HEK293T (cell line): Measurements from ENCODE around the gene PLK1.

ENCODE experiments used
- FOXA1 ChIP-seq: fragments of 450-650 bp; IDR thresholded peaks from 2 replicates; pipeline ENCODE4 v1.6.1; 2016; ENCODE audit warnings: mild to moderate bottlenecking
- FOXM1 ChIP-seq: fragments of 450-650 bp; IDR thresholded peaks from 2 replicates; pipeline ENCODE4 v1.6.1; 2017; ENCODE audit warnings: mild to moderate bottlenecking, borderline replicate concordance

DNA sequence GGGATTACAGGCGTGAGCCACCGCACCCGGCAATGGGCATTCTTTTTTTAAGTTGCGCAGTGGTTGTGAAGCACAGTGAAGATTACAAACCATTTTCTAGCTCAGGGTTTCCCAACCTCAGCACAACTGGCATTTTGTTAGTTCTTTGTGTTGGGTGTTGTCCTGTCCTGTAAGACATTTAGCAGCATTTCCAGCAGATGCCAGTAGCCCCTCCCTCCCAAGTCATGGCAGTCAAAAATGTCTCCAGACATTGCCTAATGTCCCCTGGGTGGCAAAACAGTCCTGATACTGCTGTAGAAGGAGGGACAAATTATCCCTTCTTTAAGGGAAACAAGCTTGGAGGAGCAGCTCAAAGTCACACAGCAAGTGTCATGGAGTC is 15.6 kb downstream of the PLK1 start:
- TF ChIP-seq FOXM1 (no peak), FOXA1 (no peak)
